ENCODE results near the gene OR2Z1.

DNA sequence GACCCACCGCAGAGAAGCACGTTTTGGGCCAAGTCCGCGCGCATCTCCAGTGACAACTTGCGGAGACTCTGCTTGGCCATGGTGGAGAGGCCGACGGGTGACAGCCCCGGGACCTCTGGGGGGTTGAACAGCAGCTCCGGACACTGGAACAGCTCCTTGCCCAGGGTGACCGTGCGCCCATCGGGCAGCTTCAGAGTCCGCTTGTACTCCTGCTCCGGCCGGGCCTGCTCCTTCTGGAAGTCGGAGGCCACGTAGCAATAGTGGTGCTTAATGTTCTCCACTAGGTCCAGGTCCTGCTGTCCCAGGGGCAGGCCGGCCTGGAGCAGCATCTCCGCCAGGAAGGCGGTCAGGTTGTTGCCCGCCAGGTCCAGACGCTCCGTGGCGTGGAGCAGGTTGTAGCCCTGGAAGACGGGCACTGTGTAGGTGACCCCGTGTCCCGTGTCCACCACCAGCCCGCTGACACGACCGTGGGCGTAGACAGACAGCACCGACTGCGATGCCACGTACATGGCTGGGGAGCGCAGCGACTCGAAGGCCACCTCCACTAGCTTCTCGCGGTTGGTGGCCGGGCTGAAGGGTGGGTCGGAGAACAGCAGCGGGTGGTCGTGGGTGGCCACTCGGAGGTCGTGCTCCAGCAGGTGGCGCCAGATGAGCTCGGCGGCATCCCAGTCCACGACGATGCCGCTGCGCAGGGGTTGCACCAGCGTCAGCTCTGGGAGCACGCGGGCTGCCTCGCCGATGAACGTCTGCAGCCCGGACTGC is 23.6 kb upstream of the OR2Z1 start:
- TF ChIP-seq, protein P1, sequence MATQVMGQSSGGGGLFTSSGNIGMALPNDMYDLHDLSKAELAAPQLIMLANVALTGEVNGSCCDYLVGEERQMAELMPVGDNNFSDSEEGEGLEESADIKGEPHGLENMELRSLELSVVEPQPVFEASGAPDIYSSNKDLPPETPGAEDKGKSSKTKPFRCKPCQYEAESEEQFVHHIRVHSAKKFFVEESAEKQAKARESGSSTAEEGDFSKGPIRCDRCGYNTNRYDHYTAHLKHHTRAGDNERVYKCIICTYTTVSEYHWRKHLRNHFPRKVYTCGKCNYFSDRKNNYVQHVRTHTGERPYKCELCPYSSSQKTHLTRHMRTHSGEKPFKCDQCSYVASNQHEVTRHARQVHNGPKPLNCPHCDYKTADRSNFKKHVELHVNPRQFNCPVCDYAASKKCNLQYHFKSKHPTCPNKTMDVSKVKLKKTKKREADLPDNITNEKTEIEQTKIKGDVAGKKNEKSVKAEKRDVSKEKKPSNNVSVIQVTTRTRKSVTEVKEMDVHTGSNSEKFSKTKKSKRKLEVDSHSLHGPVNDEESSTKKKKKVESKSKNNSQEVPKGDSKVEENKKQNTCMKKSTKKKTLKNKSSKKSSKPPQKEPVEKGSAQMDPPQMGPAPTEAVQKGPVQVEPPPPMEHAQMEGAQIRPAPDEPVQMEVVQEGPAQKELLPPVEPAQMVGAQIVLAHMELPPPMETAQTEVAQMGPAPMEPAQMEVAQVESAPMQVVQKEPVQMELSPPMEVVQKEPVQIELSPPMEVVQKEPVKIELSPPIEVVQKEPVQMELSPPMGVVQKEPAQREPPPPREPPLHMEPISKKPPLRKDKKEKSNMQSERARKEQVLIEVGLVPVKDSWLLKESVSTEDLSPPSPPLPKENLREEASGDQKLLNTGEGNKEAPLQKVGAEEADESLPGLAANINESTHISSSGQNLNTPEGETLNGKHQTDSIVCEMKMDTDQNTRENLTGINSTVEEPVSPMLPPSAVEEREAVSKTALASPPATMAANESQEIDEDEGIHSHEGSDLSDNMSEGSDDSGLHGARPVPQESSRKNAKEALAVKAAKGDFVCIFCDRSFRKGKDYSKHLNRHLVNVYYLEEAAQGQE (IDR thresholded peaks at IDR 0.05; ENCODE audit: low read depth), result no peak
- TF ChIP-seq ZNF274 (IDR thresholded peaks at IDR 0.05; ENCODE audit: low read depth, low read length) (no peak), FOSL1 (IDR thresholded peaks at IDR 0.05; ENCODE audit: low read depth) (no peak), POLR2A (IDR thresholded peaks at IDR 0.05; ENCODE audit: borderline replicate concordance, extremely low read depth, insufficient read depth, insufficient read length) (no peak), CBX3 (IDR thresholded peaks at IDR 0.05; ENCODE audit: low read depth) (no peak), ZFX (IDR thresholded peaks at IDR 0.05) (no peak), RAD21 (IDR thresholded peaks at IDR 0.05; ENCODE audit: low read depth) (peak; percentile 49), POLR2AphosphoS5 (IDR thresholded peaks at IDR 0.05; ENCODE audit: low read depth, low read length) (no peak), EZH2phosphoT487 (IDR thresholded peaks at IDR 0.05; ENCODE audit: borderline replicate concordance) (no peak), EZH2 (IDR thresholded peaks at IDR 0.05) (no peak)
- TF ChIP-seq, protein P2, sequence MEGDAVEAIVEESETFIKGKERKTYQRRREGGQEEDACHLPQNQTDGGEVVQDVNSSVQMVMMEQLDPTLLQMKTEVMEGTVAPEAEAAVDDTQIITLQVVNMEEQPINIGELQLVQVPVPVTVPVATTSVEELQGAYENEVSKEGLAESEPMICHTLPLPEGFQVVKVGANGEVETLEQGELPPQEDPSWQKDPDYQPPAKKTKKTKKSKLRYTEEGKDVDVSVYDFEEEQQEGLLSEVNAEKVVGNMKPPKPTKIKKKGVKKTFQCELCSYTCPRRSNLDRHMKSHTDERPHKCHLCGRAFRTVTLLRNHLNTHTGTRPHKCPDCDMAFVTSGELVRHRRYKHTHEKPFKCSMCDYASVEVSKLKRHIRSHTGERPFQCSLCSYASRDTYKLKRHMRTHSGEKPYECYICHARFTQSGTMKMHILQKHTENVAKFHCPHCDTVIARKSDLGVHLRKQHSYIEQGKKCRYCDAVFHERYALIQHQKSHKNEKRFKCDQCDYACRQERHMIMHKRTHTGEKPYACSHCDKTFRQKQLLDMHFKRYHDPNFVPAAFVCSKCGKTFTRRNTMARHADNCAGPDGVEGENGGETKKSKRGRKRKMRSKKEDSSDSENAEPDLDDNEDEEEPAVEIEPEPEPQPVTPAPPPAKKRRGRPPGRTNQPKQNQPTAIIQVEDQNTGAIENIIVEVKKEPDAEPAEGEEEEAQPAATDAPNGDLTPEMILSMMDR (IDR thresholded peaks at IDR 0.05 in 2 of 3, conservative IDR thresholded peaks at IDR 0.05 in 1 of 3; ENCODE audit: borderline replicate concordance in 1 of 3, insufficient read depth in 1 of 3, low read depth in 2 of 3, low read length in 2 of 3), result peak in 2 of 3 experiments; percentile 50 to 58; a peak in 5 of 6 replicates
- TF ChIP-seq, protein P3, sequence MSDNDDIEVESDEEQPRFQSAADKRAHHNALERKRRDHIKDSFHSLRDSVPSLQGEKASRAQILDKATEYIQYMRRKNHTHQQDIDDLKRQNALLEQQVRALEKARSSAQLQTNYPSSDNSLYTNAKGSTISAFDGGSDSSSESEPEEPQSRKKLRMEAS (IDR thresholded peaks at IDR 0.05), result no peak

Measured in HCT116 (cell line).